GM23338 (cell line): ENCODE data around the gene GYPC. TPM values are rescaled to one million over a fixed set of nuclear protein-coding genes. Genes with fewer than 3 reads are reported as not detected.

Experiments
- ATAC-seq: fragments of 200-7000 bp; cut with Tn5 transposase; 3 replicates; pipeline ENCODE4 v1.9.1; 2020
- DNase-seq: peaks from one replicate; pipeline ENCODE4 v3.0.0-alpha.2; 2015; ENCODE audit warnings: low spot score
- H2AFZ ChIP-seq: fragments of 200-600 bp; sonication (generic); 2 replicates; pipeline ENCODE4 v1.8.0; 2016; ENCODE audit warnings: antibody characterized with exemption, mild to moderate bottlenecking, moderate library complexity
- H3F3A ChIP-seq: fragments of 200-600 bp; sonication (generic); replicated peaks from 2 replicates; pipeline ENCODE4 v1.8.0; 2017; ENCODE audit warnings: antibody characterized with exemption, mixed run types, low read depth
- H3K27ac ChIP-seq: fragments of 200-600 bp; sonication (generic); 2 replicates; pipeline ENCODE4 v1.6.1; 2016; ENCODE audit warnings: low read depth
- H3K27me3 ChIP-seq: fragments of 200-600 bp; sonication (generic); 2 replicates; pipeline ENCODE4 v1.8.0; 2016; ENCODE audit warnings: mild to moderate bottlenecking, mixed run types, moderate library complexity; ENCODE audit not compliant: insufficient read depth
- H3K36me3 ChIP-seq: fragments of 200-600 bp; sonication (generic); 2 replicates; pipeline ENCODE4 v1.8.0; 2016; ENCODE audit warnings: mild to moderate bottlenecking; ENCODE audit not compliant: insufficient read depth
- H3K4me1 ChIP-seq: fragments of 200-600 bp; sonication (generic); 2 replicates; pipeline ENCODE4 v1.8.0; 2016; ENCODE audit warnings: mild to moderate bottlenecking, moderate library complexity; ENCODE audit not compliant: insufficient read depth
- H3K4me2 ChIP-seq: fragments of 200-600 bp; sonication (generic); 2 replicates; pipeline ENCODE4 v1.7.1; 2017; ENCODE audit warnings: mixed run types
- H3K4me3 ChIP-seq: fragments of 200-600 bp; sonication (generic); 2 replicates; pipeline ENCODE4 v1.6.1; 2016; ENCODE audit warnings: mixed run types
- H3K79me2 ChIP-seq: fragments of 200-600 bp; sonication (generic); replicated peaks from 2 replicates; pipeline ENCODE4 v1.8.0; 2017; ENCODE audit warnings: mild to moderate bottlenecking; ENCODE audit not compliant: insufficient read depth
- H3K9me2 ChIP-seq: fragments of 200-600 bp; sonication (generic); 2 replicates; pipeline ENCODE4 v1.8.0; 2017; ENCODE audit not compliant: insufficient read depth
- H4K20me1 ChIP-seq: fragments of 200-600 bp; sonication (generic); replicated peaks from 2 replicates; pipeline ENCODE4 v1.8.0; 2017; ENCODE audit warnings: mild to moderate bottlenecking; ENCODE audit not compliant: insufficient read depth
- H3K27ac Mint-ChIP-seq: 2 replicates; pipeline ENCODE4 v1.8.0; 2020; ENCODE audit warnings: inconsistent platforms, mild to moderate bottlenecking, moderate library complexity, mixed read lengths
- H3K27me3 Mint-ChIP-seq: 3 replicates; pipeline ENCODE4 v1.8.0; 2022; ENCODE audit warnings: low read depth, mild to moderate bottlenecking, moderate library complexity, mixed read lengths, inconsistent platforms; ENCODE audit not compliant: insufficient read depth, poor library complexity
- H3K36me3 Mint-ChIP-seq: 3 replicates; pipeline ENCODE4 v1.8.0; 2021; ENCODE audit warnings: low read depth, mild to moderate bottlenecking, inconsistent platforms, moderate library complexity, mixed read lengths
- H3K4me1 Mint-ChIP-seq: 3 replicates; pipeline ENCODE4 v1.8.0; 2020; ENCODE audit warnings: mild to moderate bottlenecking, inconsistent platforms, mixed read lengths
- H3K4me3 Mint-ChIP-seq: 3 replicates; pipeline ENCODE4 v1.8.0; 2021; ENCODE audit warnings: moderate library complexity, mild to moderate bottlenecking, inconsistent platforms, mixed read lengths
- H3K9me3 Mint-ChIP-seq: 3 replicates; pipeline ENCODE4 v1.8.0; 2020; ENCODE audit warnings: moderate library complexity, mild to moderate bottlenecking, inconsistent platforms, mixed read lengths
- CREB1 ChIP-seq: fragments of 250-450 bp; sonication (Bioruptor Pico); IDR thresholded peaks from 2 replicates; pipeline ENCODE4 v1.5.0; 2020; ENCODE audit warnings: low read depth, mild to moderate bottlenecking, moderate library complexity
- CTCF ChIP-seq, 2 experiments: fragments of 200-600 bp in 1 of 2; sonication (generic) in 1 of 2; conservative IDR thresholded peaks; 2 replicates each; pipeline versions ENCODE4 v1.5.1 to v1.6.1; 2016 to 2017; ENCODE audit warnings: antibody characterized with exemption in 2 of 2, low read depth in 2 of 2, mild to moderate bottlenecking in 2 of 2, moderate library complexity in 1 of 2
- ETS1 ChIP-seq: IDR thresholded peaks from 2 replicates; pipeline ENCODE4 v1.6.1; 2016; ENCODE audit warnings: antibody characterized with exemption
- EZH2 ChIP-seq: fragments of 200-600 bp; sonication (generic); IDR thresholded peaks from one replicate; pipeline ENCODE4 v1.8.0; 2017; ENCODE audit warnings: antibody characterized with exemption, mild to moderate bottlenecking, low read depth; ENCODE audit not compliant: unreplicated experiment
- EZH2phosphoT487 ChIP-seq: fragments of 200-600 bp; sonication (generic); IDR thresholded peaks from one replicate; pipeline ENCODE4 v1.8.1; 2018; ENCODE audit warnings: antibody characterized with exemption; ENCODE audit not compliant: unreplicated experiment
- JUNB ChIP-seq: IDR thresholded peaks from one replicate; pipeline ENCODE4 v1.6.1; 2016; ENCODE audit warnings: antibody characterized with exemption; ENCODE audit not compliant: unreplicated experiment
- NANOG ChIP-seq: IDR thresholded peaks from 2 replicates; pipeline ENCODE4 v1.6.1; 2016; ENCODE audit warnings: antibody characterized with exemption, borderline replicate concordance
- POLR2AphosphoS5 ChIP-seq: IDR thresholded peaks from 2 replicates; pipeline ENCODE4 v1.6.1; 2016; ENCODE audit warnings: antibody characterized with exemption, low read depth
- STAT1 ChIP-seq: IDR thresholded peaks from one replicate; pipeline ENCODE4 v1.6.1; 2016; ENCODE audit warnings: antibody characterized with exemption; ENCODE audit not compliant: unreplicated experiment
- ZNF114 ChIP-seq: fragments of 250-450 bp; sonication (Bioruptor Pico); IDR thresholded peaks from 2 replicates; pipeline ENCODE4 v1.5.0; 2020; ENCODE audit warnings: mild to moderate bottlenecking, moderate library complexity
- ZNF331 ChIP-seq: fragments of 250-450 bp; sonication (Bioruptor Pico); IDR thresholded peaks from 2 replicates; pipeline ENCODE4 v1.5.0; 2020; ENCODE audit warnings: low read depth, mild to moderate bottlenecking, moderate library complexity
- ZNF462 ChIP-seq: fragments of 250-450 bp; sonication (Bioruptor Pico); IDR thresholded peaks from 2 replicates; pipeline ENCODE4 v1.5.0; 2020; ENCODE audit warnings: mild to moderate bottlenecking, moderate library complexity
- polyA plus RNA-seq: library from polyadenylated mRNA; unstranded; fragments of >200 nt; fragmentation: Nextera tagmentation; extraction: Ambion mirVana; gene quantifications from 2 replicates; pipeline ENCODE4 v1.2.1, GENCODE V29; 2016
- total RNA-seq: library from RNA; depleted of rRNA; stranded (reverse); fragments of >200 nt; shearing (Covaris generic); gene quantifications from 2 replicates; pipeline ENCODE4 v1.2.3, GENCODE V29; 2014
- TF ChIP-seq, protein P1 (sequence below): IDR thresholded peaks from one replicate; pipeline ENCODE4 v1.6.1; 2018; ENCODE audit warnings: antibody characterized with exemption; ENCODE audit not compliant: unreplicated experiment

GYPC gene
- total and polyA plus RNA-seq, 2 experiments from 2014 or later: 19.6 to 29.7 TPM

DNA sequence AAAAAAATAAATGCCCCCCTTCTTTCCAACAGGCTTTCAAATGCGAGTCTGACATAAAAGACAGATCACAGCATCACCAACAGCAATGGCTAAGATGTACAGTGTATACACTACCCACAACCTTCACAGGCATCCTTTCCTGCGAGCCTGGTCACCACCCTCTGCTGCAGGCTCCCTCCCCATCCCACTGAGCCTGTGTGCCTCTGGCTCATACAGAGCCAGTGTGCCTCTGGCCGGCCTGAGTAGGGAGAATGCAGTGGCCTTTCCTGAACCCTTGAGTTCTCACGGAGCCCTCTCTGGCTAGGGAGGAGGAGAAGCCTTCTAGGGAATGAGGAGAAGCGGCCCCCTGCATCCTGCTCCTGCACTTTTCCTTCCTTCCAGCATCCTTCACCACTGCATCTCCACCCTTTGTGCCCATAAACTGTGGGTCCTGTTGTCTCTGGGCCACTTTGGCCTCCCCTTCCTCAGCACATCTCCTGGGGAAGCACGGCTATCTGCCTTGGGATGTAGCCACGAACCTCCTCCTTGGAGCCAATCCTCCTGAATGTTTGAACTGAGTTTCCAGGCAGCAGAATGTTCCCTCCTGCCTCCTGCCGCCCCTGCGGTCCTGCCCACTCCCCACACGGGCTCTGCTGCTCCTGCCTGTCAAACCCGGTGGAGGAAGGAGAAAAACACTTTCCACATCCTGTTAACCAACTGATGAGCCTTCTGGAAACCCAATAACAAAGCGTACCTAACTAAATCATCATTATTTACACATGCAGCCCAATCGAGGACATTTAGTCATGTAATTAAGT, 22.5 kb downstream of the GYPC start:
- H3K4me1 ChIP-seq: no peaks in the 10 kb centered on the region
- no peaks in the 10 kb centered on the region for H3K79me2 ChIP-seq
- H3F3A ChIP-seq: no peaks in the 10 kb centered on the region
- no peaks in the 10 kb centered on the region for H3K9me2 ChIP-seq
- no peak overlapping the region for H2AFZ ChIP-seq
- H3K36me3 ChIP-seq: peaks cover 6% of the 10 kb centered on the region; the same call in 1 of the 2 replicates
- no peak for DNase-seq
- H3K27ac ChIP-seq: no peak overlapping the region
- Mint-ChIP-seq H3K36me3 (peaks cover 40% of the 10 kb centered on the region), H3K4me3 (no peak overlapping the region), H3K27me3 (peaks cover 8% of the 10 kb centered on the region), H3K27ac (no peak overlapping the region), H3K4me1 (no peaks in the 10 kb centered on the region; the same call in 2 of the 3 replicates), H3K9me3 (peaks cover 29% of the 10 kb centered on the region)
- no peak for ATAC-seq
- TF ChIP-seq CTCF (conservative IDR thresholded peaks at IDR 0.05; ENCODE audit: low read depth in 2 of 2) (no peak), POLR2AphosphoS5 (no peak), ZNF114 (no peak), JUNB (no peak), CREB1 (CRISPR knock-in tag) (no peak), NANOG (no peak), ETS1 (no peak), STAT1 (no peak), EZH2 (no peak), ZNF462 (CRISPR knock-in tag) (no peak), ZNF331 (CRISPR knock-in tag) (no peak), EZH2phosphoT487 (no peak)
- TF ChIP-seq, protein P1, sequence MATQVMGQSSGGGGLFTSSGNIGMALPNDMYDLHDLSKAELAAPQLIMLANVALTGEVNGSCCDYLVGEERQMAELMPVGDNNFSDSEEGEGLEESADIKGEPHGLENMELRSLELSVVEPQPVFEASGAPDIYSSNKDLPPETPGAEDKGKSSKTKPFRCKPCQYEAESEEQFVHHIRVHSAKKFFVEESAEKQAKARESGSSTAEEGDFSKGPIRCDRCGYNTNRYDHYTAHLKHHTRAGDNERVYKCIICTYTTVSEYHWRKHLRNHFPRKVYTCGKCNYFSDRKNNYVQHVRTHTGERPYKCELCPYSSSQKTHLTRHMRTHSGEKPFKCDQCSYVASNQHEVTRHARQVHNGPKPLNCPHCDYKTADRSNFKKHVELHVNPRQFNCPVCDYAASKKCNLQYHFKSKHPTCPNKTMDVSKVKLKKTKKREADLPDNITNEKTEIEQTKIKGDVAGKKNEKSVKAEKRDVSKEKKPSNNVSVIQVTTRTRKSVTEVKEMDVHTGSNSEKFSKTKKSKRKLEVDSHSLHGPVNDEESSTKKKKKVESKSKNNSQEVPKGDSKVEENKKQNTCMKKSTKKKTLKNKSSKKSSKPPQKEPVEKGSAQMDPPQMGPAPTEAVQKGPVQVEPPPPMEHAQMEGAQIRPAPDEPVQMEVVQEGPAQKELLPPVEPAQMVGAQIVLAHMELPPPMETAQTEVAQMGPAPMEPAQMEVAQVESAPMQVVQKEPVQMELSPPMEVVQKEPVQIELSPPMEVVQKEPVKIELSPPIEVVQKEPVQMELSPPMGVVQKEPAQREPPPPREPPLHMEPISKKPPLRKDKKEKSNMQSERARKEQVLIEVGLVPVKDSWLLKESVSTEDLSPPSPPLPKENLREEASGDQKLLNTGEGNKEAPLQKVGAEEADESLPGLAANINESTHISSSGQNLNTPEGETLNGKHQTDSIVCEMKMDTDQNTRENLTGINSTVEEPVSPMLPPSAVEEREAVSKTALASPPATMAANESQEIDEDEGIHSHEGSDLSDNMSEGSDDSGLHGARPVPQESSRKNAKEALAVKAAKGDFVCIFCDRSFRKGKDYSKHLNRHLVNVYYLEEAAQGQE: no peak
- H3K27me3 ChIP-seq: no peaks in the 10 kb centered on the region
- H3K4me2 ChIP-seq: no peak overlapping the region
- H4K20me1 ChIP-seq: no peaks in the 10 kb centered on the region
- no peak overlapping the region for H3K4me3 ChIP-seq
